K562 (cell line): ENCODE data around the gene DIS3L2. TPM values are rescaled to one million over a fixed set of nuclear protein-coding genes. Genes with fewer than 3 reads are reported as not detected.

ENCODE experiments used
- ATAC-seq: fragments of 200-7000 bp; cut with Tn5 transposase; 3 replicates; pipeline ENCODE4 v1.9.1; 2020; ENCODE audit warnings: moderate library complexity
- BruUV-seq: library from RNA; stranded (reverse); fragments of 400-500 nt; replicated peaks from 2 replicates; lab custom pipeline; 2021; lab: Mats Ljungman, UMichigan
- CTCF ChIA-PET: fragments of 300-600 bp; formaldehyde crosslinking; extraction: SDS; loops from one replicate; lab custom pipeline; 2021; ENCODE audit warnings: low intra/inter-chr PET ratio; lab: Yijun Ruan, JAX
- POLR2A ChIA-PET: fragments of 300-600, 350-650 bp; sonication (Branson Sonifier 250); formaldehyde crosslinking; extraction: SDS; loops from one replicate; lab custom pipeline; 2021; ENCODE audit warnings: antibody characterized with exemption, inconsistent platforms; lab: Yijun Ruan, JAX
- DNase-seq, 4 experiments: peaks; one replicate each; pipeline versions ENCODE4 v3.0.0 to v3.0.0-alpha.2; 2011 to 2018; ENCODE audit warnings: low spot score in 3 of 4, mixed read lengths in 3 of 4; ENCODE audit errors: extremely low read depth in 1 of 4
- FAIRE-seq: peaks from 2 replicates; lab custom pipeline; 2011; peaks lifted over from hg19 to GRCh38; lab: Jason Lieb, UNC
- H2AFZ ChIP-seq: 2 replicates; pipeline ENCODE4 v1.6.0; 2011; ENCODE audit warnings: low read depth, low read length, control low read depth, inconsistent platforms
- H3K27ac ChIP-seq: fragments of 200-600 bp; 3 replicates; pipeline ENCODE4 v1.8.0; 2011; ENCODE audit warnings: low read depth, mild to moderate bottlenecking, control low read depth, inconsistent platforms, low read length, moderate library complexity, mixed read lengths; ENCODE audit errors: extremely low read depth
- H3K27me3 ChIP-seq, 2 experiments: fragments of 300-600 bp in 1 of 2; 2 replicates in 1 of 2; 3 replicates in 1 of 2; pipeline versions ENCODE4 v1.6.0 to v1.8.0; 2011; ENCODE audit warnings: inconsistent platforms in 2 of 2, low read length in 2 of 2, mild to moderate bottlenecking in 1 of 2, mixed read lengths in 1 of 2, moderate library complexity in 1 of 2; ENCODE audit not compliant: control insufficient read depth in 2 of 2, insufficient read depth in 2 of 2
- H3K36me3 ChIP-seq: fragments of 300-600 bp; 3 replicates; pipeline ENCODE4 v1.8.0; 2011; ENCODE audit warnings: mild to moderate bottlenecking, low read length, inconsistent platforms; ENCODE audit not compliant: control insufficient read depth, insufficient read depth
- H3K4me1 ChIP-seq, 2 experiments: fragments of 200-600 bp in 1 of 2; replicated peaks in 1 of 2; 2 replicates in 1 of 2; 3 replicates in 1 of 2; pipeline versions ENCODE4 v1.5.1 to v1.8.0; 2011; ENCODE audit warnings: inconsistent platforms in 2 of 2, low read length in 2 of 2, mild to moderate bottlenecking in 1 of 2, mixed read lengths in 1 of 2, moderate library complexity in 1 of 2; ENCODE audit not compliant: control insufficient read depth in 2 of 2, insufficient read depth in 2 of 2
- H3K4me2 ChIP-seq: 2 replicates; pipeline ENCODE4 v1.6.1; 2011; ENCODE audit warnings: low read length, control low read depth, inconsistent platforms, mixed read lengths; ENCODE audit not compliant: insufficient read depth
- H3K4me3 ChIP-seq: fragments of 200-600 bp; sonication (generic), shearing (Covaris generic); 2 replicates; pipeline ENCODE4 v1.5.1; 2016; ENCODE audit warnings: control low read depth, inconsistent platforms
- H3K79me2 ChIP-seq: fragments of 200-600 bp; 3 replicates; pipeline ENCODE4 v1.8.0; 2011; ENCODE audit warnings: low read length, inconsistent platforms; ENCODE audit not compliant: control insufficient read depth, insufficient read depth
- H3K9ac ChIP-seq, 2 experiments: 2 replicates each; pipeline versions ENCODE4 v1.6.0 to v1.6.1; 2011; ENCODE audit warnings: low read depth in 2 of 2, low read length in 2 of 2, control low read depth in 1 of 2, inconsistent platforms in 1 of 2, mild to moderate bottlenecking in 1 of 2, mixed read lengths in 1 of 2; ENCODE audit not compliant: insufficient read depth in 1 of 2
- H3K9me1 ChIP-seq: one replicate; pipeline ENCODE4 v1.6.0; 2011; ENCODE audit warnings: inconsistent platforms, mild to moderate bottlenecking, low read length, moderate library complexity; ENCODE audit not compliant: control insufficient read depth, insufficient read depth
- H3K9me3 ChIP-seq: replicated peaks from 2 replicates; pipeline ENCODE4 v1.5.1; 2011; ENCODE audit warnings: low read depth, low read length, inconsistent platforms; ENCODE audit not compliant: control insufficient read depth, insufficient read depth
- H4K20me1 ChIP-seq: replicated peaks from 2 replicates; pipeline ENCODE4 v1.6.1; 2011; ENCODE audit warnings: low read length, inconsistent platforms, mixed read lengths; ENCODE audit not compliant: control insufficient read depth, insufficient read depth
- CTCFL ChIP-seq: IDR thresholded peaks from 2 replicates; pipeline ENCODE4 v1.6.1; 2011; ENCODE audit warnings: borderline replicate concordance, low read depth, mild to moderate bottlenecking, moderate library complexity, low read length; ENCODE audit not compliant: insufficient read depth, poor library complexity, severe bottlenecking
- HNRNPL ChIP-seq: fragments of 200-400 bp; formaldehyde crosslinking; IDR thresholded peaks from 2 replicates; pipeline ENCODE4 v1.6.1; 2017; ENCODE audit warnings: low read depth, mild to moderate bottlenecking, low read length
- JUND ChIP-seq, 2 experiments: IDR thresholded peaks; 2 replicates in 1 of 2; 3 replicates in 1 of 2; pipeline ENCODE4 v1.6.1; 2011; ENCODE audit warnings: borderline replicate concordance in 2 of 2, low read depth in 2 of 2, low read length in 2 of 2, improper control_type of control experiment in 1 of 2, missing biosample characterization in 1 of 2, missing genetic modification characterization in 1 of 2, missing genetic modification reagents in 1 of 2
- RAD21 ChIP-seq, 2 experiments: fragments of 250-450 bp in 1 of 2; fragments of 450-650 bp in 1 of 2; sonication (Bioruptor Pico) in 1 of 2; formaldehyde crosslinking in 1 of 2; IDR thresholded peaks in 1 of 2; conservative IDR thresholded peaks in 1 of 2; 2 replicates each; pipeline versions ENCODE4 v1.4.0 to v1.8.0; 2020 to 2022; ENCODE audit warnings: mild to moderate bottlenecking in 2 of 2, moderate library complexity in 1 of 2
- SIX5 ChIP-seq, 2 experiments: IDR thresholded peaks; 2 replicates each; pipeline ENCODE4 v1.6.1; 2011; ENCODE audit warnings: low read length in 2 of 2, borderline replicate concordance in 1 of 2, low read depth in 1 of 2, mild to moderate bottlenecking in 1 of 2, moderate library complexity in 1 of 2; ENCODE audit not compliant: insufficient read depth in 1 of 2
- SMC3 ChIP-seq: conservative IDR thresholded peaks from 2 replicates; pipeline ENCODE4 v1.6.1; 2011; ENCODE audit warnings: low read depth, low read length, improper control_type of control experiment; ENCODE audit not compliant: insufficient read depth
- ZFP36 ChIP-seq: fragments of 150-350 bp; IDR thresholded peaks from 2 replicates; pipeline ENCODE4 v1.6.1; 2018; ENCODE audit warnings: low read length, low read depth; ENCODE audit not compliant: partially characterized antibody
- ZNF764 ChIP-seq: fragments of 250-450 bp; sonication (Bioruptor Pico); IDR thresholded peaks from 2 replicates; pipeline ENCODE4 v1.4.0; 2020; ENCODE audit warnings: low read depth, mild to moderate bottlenecking, moderate library complexity
- WGBS: fragments of 100-300 bp; shearing (Covaris generic); methylation state at CpG from one replicate; pipeline ENCODE4 v1.1.6; 2016; ENCODE audit warnings: low coverage, mixed read lengths; ENCODE audit not compliant: insufficient coverage; ENCODE audit errors: missing lambda C conversion rate; 5-methylcytosine and 5-hydroxymethylcytosine counted together
- in situ Hi-C: fragments of 300-500 bp; cut with MboI; formaldehyde crosslinking; loops from 4 replicates; pipeline ENCODE4 v1.15.0; 2018; ENCODE audit warnings: inconsistent platforms, mixed read lengths
- intact Hi-C: fragments of 100-400 bp; cut with micrococcal nuclease; formaldehyde crosslinking; loops from 2 replicates; pipeline ENCODE4 v1.14.2; 2022
- polyA plus RNA-seq, 8 experiments: library from polyadenylated mRNA; depleted of rRNA in 4 of 8; stranded (reverse) in 5 of 8; unstranded in 3 of 8; fragments of >200 nt; fragmentation: Nextera tagmentation in 2 of 8; fragmentation: Illumina TruSeq in 1 of 8; extraction: Ambion mirVana in 2 of 8; extraction: Trizol in 1 of 8; gene quantifications; 2 replicates each; pipeline versions ENCODE4 v1.2.1 to v1.2.3, GENCODE V29; 2011 to 2014; ENCODE audit warnings: inconsistent platforms in 1 of 8, missing spikeins in 1 of 8
- total RNA-seq, 7 experiments: library from RNA; depleted of rRNA in 6 of 7; stranded (reverse); fragments of >200 nt in 6 of 7; fragmentation: Illumina TruSeq in 2 of 7; extraction: Trizol in 2 of 7; gene quantifications; 2 replicates each; pipeline versions ENCODE4 v1.2.1 to v1.2.3, GENCODE V29; 2011 to 2021; ENCODE audit warnings: low replicate concordance in 1 of 7
- TF ChIP-seq, protein P1 (sequence below), 3 experiments: IDR thresholded peaks in 2 of 3; conservative IDR thresholded peaks in 1 of 3; 2 replicates each; pipeline ENCODE4 v1.5.1; 2011 to 2012; ENCODE audit warnings: low read length in 3 of 3, mild to moderate bottlenecking in 3 of 3, control low read depth in 2 of 3, improper control_type of control experiment in 1 of 3, inconsistent platforms in 1 of 3, low read depth in 1 of 3, mixed read lengths in 1 of 3, moderate library complexity in 1 of 3; ENCODE audit not compliant: insufficient read depth in 2 of 3

Gene DIS3L2
- total and polyA plus RNA-seq, 9 of the 15 experiments (the other 6 are each of a cell fraction or from before 2014, with no cell fraction given) = 1.5 to 19.2 (median 11.2) TPM

- no peak for TF ChIP-seq SIX5 (IDR thresholded peaks at IDR 0.05; ENCODE audit: borderline replicate concordance in 1 of 2, insufficient read depth in 1 of 2, low read depth in 1 of 2, low read length in 2 of 2)
Measured at GRCh38 chr2:232291343-232291742, 329.8 kb downstream of the DIS3L2 start (continued).

- peak; percentile 83 for FAIRE-seq
- peak; percentile 43 to 68 (median 56) for DNase-seq
- no peak overlapping the region for H3K27ac ChIP-seq
- peak; percentile 95 for ATAC-seq
- no TSS peak for BruUV-seq
- no peaks in the 10 kb centered on the region for H3K9me3 ChIP-seq
- TF ChIP-seq, protein P1, sequence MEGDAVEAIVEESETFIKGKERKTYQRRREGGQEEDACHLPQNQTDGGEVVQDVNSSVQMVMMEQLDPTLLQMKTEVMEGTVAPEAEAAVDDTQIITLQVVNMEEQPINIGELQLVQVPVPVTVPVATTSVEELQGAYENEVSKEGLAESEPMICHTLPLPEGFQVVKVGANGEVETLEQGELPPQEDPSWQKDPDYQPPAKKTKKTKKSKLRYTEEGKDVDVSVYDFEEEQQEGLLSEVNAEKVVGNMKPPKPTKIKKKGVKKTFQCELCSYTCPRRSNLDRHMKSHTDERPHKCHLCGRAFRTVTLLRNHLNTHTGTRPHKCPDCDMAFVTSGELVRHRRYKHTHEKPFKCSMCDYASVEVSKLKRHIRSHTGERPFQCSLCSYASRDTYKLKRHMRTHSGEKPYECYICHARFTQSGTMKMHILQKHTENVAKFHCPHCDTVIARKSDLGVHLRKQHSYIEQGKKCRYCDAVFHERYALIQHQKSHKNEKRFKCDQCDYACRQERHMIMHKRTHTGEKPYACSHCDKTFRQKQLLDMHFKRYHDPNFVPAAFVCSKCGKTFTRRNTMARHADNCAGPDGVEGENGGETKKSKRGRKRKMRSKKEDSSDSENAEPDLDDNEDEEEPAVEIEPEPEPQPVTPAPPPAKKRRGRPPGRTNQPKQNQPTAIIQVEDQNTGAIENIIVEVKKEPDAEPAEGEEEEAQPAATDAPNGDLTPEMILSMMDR (IDR thresholded peaks at IDR 0.05 in 2 of 3, conservative IDR thresholded peaks at IDR 0.05 in 1 of 3; ENCODE audit: insufficient read depth in 2 of 3, low read depth in 1 of 3, low read length in 3 of 3) = peak; percentile 61 to 83 (median 71)
- TF ChIP-seq HNRNPL (no peak), RAD21 (CRISPR knock-in tag; conservative IDR thresholded peaks at IDR 0.05 in 1 of 2, IDR thresholded peaks at IDR 0.05 in 1 of 2) (peak in 1 of 2 experiments; percentile 55; a peak in 2 of 4 replicates), JUND (IDR thresholded peaks at IDR 0.05; ENCODE audit: borderline replicate concordance, low read depth, low read length) (0 out of 2 replicates have a peak, but pooled peaks have one; percentile 4), JUND (tag; IDR thresholded peaks at IDR 0.05; ENCODE audit: borderline replicate concordance, low read depth, low read length) (no peak), ZFP36 (peak; percentile 84), ZNF764 (CRISPR knock-in tag) (no peak), CTCFL (peak; percentile 12), SMC3 (peak; percentile 43; the same call in 1 of the 2 replicates)
- TF ChIP-seq, all 486 proteins: peak for 6
- H3K36me3 ChIP-seq = no peaks in the 10 kb centered on the region
- H3K27me3 ChIP-seq = no peaks in the 10 kb centered on the region
- no peaks in the 10 kb centered on the region for H3K9me1 ChIP-seq
- ChIA-PET POLR2A (interaction anchor here (0.6 kb wide), 1 partner anchor 822 kb away, joined by 3 read pairs; no protein-coding TSS in a partner anchor), CTCF (interaction anchor here (1.2 kb wide), 1 partner anchor 392 kb away, joined by 3 read pairs; no protein-coding TSS in a partner anchor)
- H3K4me3 ChIP-seq = no peak overlapping the region
- no peak overlapping the region for H3K4me2 ChIP-seq
- WGBS = 54% methylated on average over 5 of the region's 9 CpGs
- no peaks in the 10 kb centered on the region for H3K79me2 ChIP-seq
- in situ Hi-C loops = loop anchor here (10.0 kb wide), 1 partner anchor 388 kb away; no protein-coding TSS in a partner anchor
- H2AFZ ChIP-seq = no peak overlapping the region
- no peaks in the 10 kb centered on the region for H3K4me1 ChIP-seq
- H4K20me1 ChIP-seq = no peaks in the 10 kb centered on the region
- intact Hi-C loops = no loop called here
- H3K9ac ChIP-seq = no peak overlapping the region
Measured at GRCh38 chr2:232292395-232293154, 331.1 kb downstream of the DIS3L2 start.
